Loucy (cell line): ENCODE results near the gene CLNK.
"Not testable (repeated sequence)": the region's sequence is repeated elsewhere in the genome, so short reads cannot be mapped to it uniquely, and the experiment has no call there.

Source experiments
- H2AFZ ChIP-seq: fragments of 200-600 bp; sonication (generic); 2 replicates; pipeline ENCODE4 v1.6.0; 2016; ENCODE audit warnings: antibody characterized with exemption, mild to moderate bottlenecking, low read length, moderate library complexity
- H3F3A ChIP-seq: fragments of 200-600 bp; 2 replicates; pipeline ENCODE4 v1.6.0; 2016; ENCODE audit warnings: antibody characterized with exemption, low read depth, mild to moderate bottlenecking
- H3K27me3 ChIP-seq: fragments of 200-600 bp; sonication (generic); 2 replicates; pipeline ENCODE4 v1.6.1; 2014; ENCODE audit warnings: low read length, mild to moderate bottlenecking; ENCODE audit not compliant: insufficient read depth, poor library complexity, severe bottlenecking
- H3K36me3 ChIP-seq: fragments of 200-600 bp; sonication (generic); 2 replicates; pipeline ENCODE4 v1.6.1; 2016; ENCODE audit warnings: low read length; ENCODE audit not compliant: insufficient read depth
- H3K4me1 ChIP-seq: fragments of 200-600 bp; sonication (generic); 2 replicates; pipeline ENCODE4 v1.5.1; 2014; ENCODE audit warnings: low read length, mild to moderate bottlenecking; ENCODE audit not compliant: insufficient read depth, poor library complexity, severe bottlenecking
- H3K4me2 ChIP-seq: fragments of 200-600 bp; sonication (generic); 2 replicates; pipeline ENCODE4 v1.6.0; 2014; ENCODE audit warnings: antibody characterized with exemption, low read length, low read depth, mild to moderate bottlenecking; ENCODE audit not compliant: poor library complexity, severe bottlenecking
- H3K4me3 ChIP-seq: fragments of 200-600 bp; sonication (generic); 2 replicates; pipeline ENCODE4 v1.5.1; 2014; ENCODE audit warnings: low read length, mild to moderate bottlenecking, mixed read lengths; ENCODE audit not compliant: poor library complexity, severe bottlenecking
- H3K79me2 ChIP-seq: fragments of 200-600 bp; sonication (generic); 2 replicates; pipeline ENCODE4 v1.6.1; 2014; ENCODE audit warnings: low read length; ENCODE audit not compliant: insufficient read depth
- H3K9ac ChIP-seq: fragments of 200-600 bp; sonication (generic); 2 replicates; pipeline ENCODE4 v1.6.0; 2014; ENCODE audit warnings: mild to moderate bottlenecking, low read depth, low read length, moderate library complexity; ENCODE audit not compliant: poor library complexity, severe bottlenecking
- H3K9me2 ChIP-seq: fragments of 200-600 bp; sonication (generic); replicated peaks from 2 replicates; pipeline ENCODE4 v1.6.1; 2016; ENCODE audit warnings: low read depth, low read length, mixed read lengths
- H3K9me3 ChIP-seq: fragments of 200-600 bp; sonication (generic); 2 replicates; pipeline ENCODE4 v1.6.1; 2014; ENCODE audit warnings: mild to moderate bottlenecking, antibody characterized with exemption, low read length, low read depth; ENCODE audit not compliant: insufficient read depth
- H4K20me1 ChIP-seq: fragments of 200-600 bp; sonication (generic); 2 replicates; pipeline ENCODE4 v1.6.0; 2014; ENCODE audit warnings: antibody characterized with exemption, low read length, mild to moderate bottlenecking; ENCODE audit not compliant: insufficient read depth, poor library complexity, severe bottlenecking
- CTCF ChIP-seq: fragments of 200-600 bp; sonication (generic); conservative IDR thresholded peaks from 2 replicates; pipeline ENCODE4 v1.5.1; 2014; ENCODE audit warnings: mild to moderate bottlenecking, antibody characterized with exemption, low read length
- EZH2phosphoT487 ChIP-seq: fragments of 200-600 bp; IDR thresholded peaks from 2 replicates; pipeline ENCODE4 v1.6.1; 2018; ENCODE audit warnings: antibody characterized with exemption, mild to moderate bottlenecking, moderate library complexity, borderline replicate concordance

CLNK gene

GRCh38 chr4:10619220-10619619 is 65.3 kb downstream of the CLNK start:
- no peaks in the 10 kb centered on the region for H3K9me2 ChIP-seq
- H2AFZ ChIP-seq, result no peak overlapping the region
- peak overlapping the region; percentile 9 for H3K9ac ChIP-seq
- H3K4me1 ChIP-seq, result peaks cover 36% of the 10 kb centered on the region
- H3K36me3 ChIP-seq, result no peaks in the 10 kb centered on the region
- TF ChIP-seq CTCF (peak; percentile 59), EZH2phosphoT487 (no peak)
- no peaks in the 10 kb centered on the region for H3K9me3 ChIP-seq
- peak overlapping the region; percentile 30 for H3K4me3 ChIP-seq
- no peaks in the 10 kb centered on the region for H3K79me2 ChIP-seq
- H4K20me1 ChIP-seq, result no peaks in the 10 kb centered on the region
- H3K27me3 ChIP-seq, result no peaks in the 10 kb centered on the region
- H3F3A ChIP-seq, result no peaks in the 10 kb centered on the region
- peak overlapping the region; percentile 47 for H3K4me2 ChIP-seq

GRCh38 chr4:10614926-10615325 is 69.6 kb downstream of the CLNK start:
- H3K9me2 ChIP-seq, H3K9me3 ChIP-seq, H3K79me2 ChIP-seq, H3K4me2 ChIP-seq, H2AFZ ChIP-seq, H4K20me1 ChIP-seq, H3K9ac ChIP-seq, H3K27me3 ChIP-seq, H3F3A ChIP-seq, H3K4me3 ChIP-seq, H3K36me3 ChIP-seq: not testable (repeated sequence)
- peaks cover 15% of the 10 kb centered on the region for H3K4me1 ChIP-seq

GRCh38 chr4:10613926-10614478 is 70.6 kb downstream of the CLNK start:
- Histone ChIP-seq H3K4me2 (no peak overlapping the region), H3K9me2 (no peaks in the 10 kb centered on the region), H3K79me2 (no peaks in the 10 kb centered on the region), H3K36me3 (no peaks in the 10 kb centered on the region), H3K4me3 (no peak overlapping the region), H3K9ac (no peak overlapping the region), H3K9me3 (no peaks in the 10 kb centered on the region), H3K4me1 (peaks cover 10% of the 10 kb centered on the region), H3K27me3 (no peaks in the 10 kb centered on the region), H3F3A (no peaks in the 10 kb centered on the region), H2AFZ (no peak overlapping the region), H4K20me1 (no peaks in the 10 kb centered on the region)
- TF ChIP-seq CTCF, result no peak
- TF ChIP-seq EZH2phosphoT487, result no peak

- Histone ChIP-seq H4K20me1 (no peaks in the 10 kb centered on the region), H3K79me2 (no peaks in the 10 kb centered on the region), H3K9me3 (no peaks in the 10 kb centered on the region), H3K36me3 (no peaks in the 10 kb centered on the region), H3K27me3 (no peaks in the 10 kb centered on the region), H3K4me3 (no peak overlapping the region), H3K4me2 (no peak overlapping the region), H3K9ac (no peak overlapping the region), H2AFZ (no peak overlapping the region), H3F3A (no peaks in the 10 kb centered on the region), H3K4me1 (peaks cover 19% of the 10 kb centered on the region), H3K9me2 (no peaks in the 10 kb centered on the region)
- TF ChIP-seq CTCF (no peak), EZH2phosphoT487 (no peak)
Measured at GRCh38 chr4:10612476-10612875, 72.1 kb downstream of the CLNK start.
